Natural killer cell (primary cell): Measurements from ENCODE around the gene IGFBP5. TPM values are rescaled to one million over a fixed set of nuclear protein-coding genes. Genes with fewer than 3 reads are reported as not detected.

Experiments
- ATAC-seq, 3 donors: fragments of 150-1000 bp in 2 of 3; fragments of 200-7000 bp in 1 of 3; cut with Tn5 transposase; 1 replicate in 1 of 3; 2 replicates in 2 of 3; pipeline ENCODE4 v1.10.0; 2021; ENCODE audit warnings: mild to moderate bottlenecking in 2 of 3, moderate library complexity in 2 of 3
- DNase-seq, 2 donors: peaks; one replicate each; pipeline versions ENCODE4 v3.0.0 to v3.0.0-alpha.2; 2013 to 2021; ENCODE audit warnings: mixed read lengths in 1 of 2
- H3K27ac ChIP-seq: one replicate; pipeline ENCODE4 v1.5.1; 2013; ENCODE audit warnings: mild to moderate bottlenecking, low read length
- H3K27me3 ChIP-seq: one replicate; pipeline ENCODE4 v1.6.1; 2013; ENCODE audit warnings: low read length; ENCODE audit not compliant: control insufficient read depth, insufficient read depth
- H3K36me3 ChIP-seq: one replicate; pipeline ENCODE4 v1.6.1; 2013; ENCODE audit warnings: low read length; ENCODE audit not compliant: control insufficient read depth, insufficient read depth
- H3K4me1 ChIP-seq: one replicate; pipeline ENCODE4 v1.6.1; 2013; ENCODE audit warnings: low read length; ENCODE audit not compliant: control insufficient read depth, insufficient read depth
- H3K4me3 ChIP-seq: one replicate; pipeline ENCODE4 v1.5.1; 2013; ENCODE audit warnings: low read length
- H3K9me3 ChIP-seq: one replicate; pipeline ENCODE4 v1.6.1; 2013; ENCODE audit warnings: low read length; ENCODE audit not compliant: control insufficient read depth, insufficient read depth
- H3K27ac Mint-ChIP-seq, 2 donors: one replicate each; pipeline ENCODE4 v1.8.0; 2022; ENCODE audit warnings: mild to moderate bottlenecking in 2 of 2, mixed read lengths in 2 of 2, moderate library complexity in 1 of 2
- H3K27me3 Mint-ChIP-seq, 2 donors: one replicate each; pipeline ENCODE4 v1.8.0; 2022; ENCODE audit warnings: low read depth in 2 of 2, mixed read lengths in 2 of 2
- H3K36me3 Mint-ChIP-seq: one replicate; pipeline ENCODE4 v1.8.0; 2022; ENCODE audit warnings: mixed read lengths
- H3K4me1 Mint-ChIP-seq, 2 donors: one replicate each; pipeline ENCODE4 v1.8.0; 2022; ENCODE audit warnings: mixed read lengths in 2 of 2
- H3K4me3 Mint-ChIP-seq: one replicate; pipeline ENCODE4 v1.8.0; 2022; ENCODE audit warnings: mild to moderate bottlenecking, moderate library complexity, mixed read lengths
- H3K9me3 Mint-ChIP-seq, 2 donors: one replicate each; pipeline ENCODE4 v1.8.0; 2022; ENCODE audit warnings: mixed read lengths in 2 of 2
- WGBS: methylation state at CpG from one replicate; pipeline ENCODE4 v1.1.7; 2013; ENCODE audit warnings: missing lambda C conversion rate; ENCODE audit not compliant: insufficient coverage; 5-methylcytosine and 5-hydroxymethylcytosine counted together
- intact Hi-C: fragments of 100-400 bp; cut with micrococcal nuclease; formaldehyde crosslinking; loops from one replicate; pipeline ENCODE4 v1.14.2; 2022
- total RNA-seq, 4 donors: library from RNA; stranded (reverse); fragments of 120-200 nt in 1 of 4; gene quantifications; one replicate each; pipeline versions ENCODE4 v1.2.3 to v1.2.4, GENCODE V29; 2013 to 2022
- TF ChIP-seq, protein P1 (sequence below): fragments of 200-600 bp; IDR thresholded peaks from one replicate; pipeline ENCODE4 v1.8.0; 2022; ENCODE audit warnings: antibody characterized with exemption

The IGFBP5 gene
- total RNA-seq, 3 donors from 2014 or later (not counting 1 experiment from before 2014, with no cell fraction given): not detected

DNA sequence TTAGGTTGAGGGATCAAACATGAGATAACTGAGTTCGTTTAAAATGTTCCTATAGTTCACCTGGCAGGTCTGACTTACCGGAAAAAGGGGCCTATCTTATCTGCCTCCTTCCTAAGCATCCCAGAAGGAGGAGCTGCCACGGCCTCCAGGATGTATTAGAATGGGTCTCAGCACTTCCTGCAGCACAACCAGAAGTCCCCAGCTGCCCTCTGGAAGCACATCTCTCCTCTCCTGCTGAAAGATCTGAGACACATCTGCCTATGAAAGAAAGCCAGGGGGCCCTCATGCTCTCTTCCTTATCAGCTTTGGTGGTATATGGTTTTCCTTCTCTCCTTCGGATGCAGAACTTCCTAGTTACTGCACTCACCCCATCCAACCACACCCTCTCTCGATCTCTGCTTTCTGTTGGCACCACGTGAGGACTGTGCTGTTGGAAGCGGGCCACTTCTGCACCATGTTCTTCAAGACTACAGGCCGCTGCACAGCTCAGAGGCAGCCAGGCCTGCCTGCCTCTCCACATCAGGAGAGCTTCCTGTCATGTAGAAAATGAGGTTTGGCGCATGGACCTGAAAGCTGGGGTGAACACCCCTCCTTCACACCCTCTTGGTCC, 6.5 kb downstream of the IGFBP5 start:
- no peaks in the 10 kb centered on the region for H3K9me3 Mint-ChIP-seq
- TF ChIP-seq, protein P1, sequence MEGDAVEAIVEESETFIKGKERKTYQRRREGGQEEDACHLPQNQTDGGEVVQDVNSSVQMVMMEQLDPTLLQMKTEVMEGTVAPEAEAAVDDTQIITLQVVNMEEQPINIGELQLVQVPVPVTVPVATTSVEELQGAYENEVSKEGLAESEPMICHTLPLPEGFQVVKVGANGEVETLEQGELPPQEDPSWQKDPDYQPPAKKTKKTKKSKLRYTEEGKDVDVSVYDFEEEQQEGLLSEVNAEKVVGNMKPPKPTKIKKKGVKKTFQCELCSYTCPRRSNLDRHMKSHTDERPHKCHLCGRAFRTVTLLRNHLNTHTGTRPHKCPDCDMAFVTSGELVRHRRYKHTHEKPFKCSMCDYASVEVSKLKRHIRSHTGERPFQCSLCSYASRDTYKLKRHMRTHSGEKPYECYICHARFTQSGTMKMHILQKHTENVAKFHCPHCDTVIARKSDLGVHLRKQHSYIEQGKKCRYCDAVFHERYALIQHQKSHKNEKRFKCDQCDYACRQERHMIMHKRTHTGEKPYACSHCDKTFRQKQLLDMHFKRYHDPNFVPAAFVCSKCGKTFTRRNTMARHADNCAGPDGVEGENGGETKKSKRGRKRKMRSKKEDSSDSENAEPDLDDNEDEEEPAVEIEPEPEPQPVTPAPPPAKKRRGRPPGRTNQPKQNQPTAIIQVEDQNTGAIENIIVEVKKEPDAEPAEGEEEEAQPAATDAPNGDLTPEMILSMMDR: no peak
- Histone ChIP-seq H3K27me3 (peaks cover 32% of the 10 kb centered on the region), H3K36me3 (no peaks in the 10 kb centered on the region), H3K4me3 (no peak overlapping the region), H3K27ac (no peak overlapping the region), H3K4me1 (peaks cover 18% of the 10 kb centered on the region), H3K9me3 (no peaks in the 10 kb centered on the region)
- H3K4me3 Mint-ChIP-seq: no peak overlapping the region
- peaks cover 49 to 52% of the 10 kb centered on the region in 2 donors for H3K27me3 Mint-ChIP-seq
- H3K36me3 Mint-ChIP-seq: no peaks in the 10 kb centered on the region
- no peak for DNase-seq
- no peak for ATAC-seq
- no peak overlapping the region for H3K27ac Mint-ChIP-seq
- 70% methylated on average over 9 of the region's 9 CpGs for WGBS
- intact Hi-C loops: no loop called here
- H3K4me1 Mint-ChIP-seq: peaks cover 12 to 23% of the 10 kb centered on the region in 2 donors

DNA sequence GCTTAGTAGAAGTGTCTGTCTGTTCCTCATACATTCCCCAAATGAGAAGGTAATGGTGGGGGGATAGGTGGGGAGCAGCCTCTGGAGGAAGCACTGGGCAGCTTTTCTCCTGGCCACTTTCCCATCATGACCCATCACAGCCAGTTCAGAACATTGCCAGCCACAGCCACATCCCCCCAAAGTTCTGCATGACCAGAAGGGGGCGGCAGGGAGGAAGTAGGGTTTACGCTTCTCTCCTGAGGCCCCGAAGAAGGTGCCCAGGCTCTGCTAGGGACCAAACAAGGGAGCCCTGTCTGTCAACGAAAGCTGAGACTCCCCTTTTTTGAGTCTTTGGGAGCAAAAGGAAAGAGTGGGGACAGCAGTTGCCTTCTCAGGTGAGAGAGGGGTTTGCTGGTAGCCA, 7.7 kb downstream of the IGFBP5 start:
- H3K27ac Mint-ChIP-seq: no peak overlapping the region
- DNase-seq (peak in 1 of 2 donors; percentile 41), ATAC-seq (no peak)
- 31% methylated on average over 4 of the region's 4 CpGs for WGBS
- H3K27me3 ChIP-seq: peaks cover 25% of the 10 kb centered on the region
- TF ChIP-seq, protein P1: no peak
- H3K27ac ChIP-seq: no peak overlapping the region
- intact Hi-C loops: no loop called here
- H3K9me3 ChIP-seq: no peaks in the 10 kb centered on the region
- peaks cover 13% of the 10 kb centered on the region for H3K4me1 ChIP-seq
- H3K27me3 Mint-ChIP-seq: peaks cover 48 to 59% of the 10 kb centered on the region in 2 donors
- H3K4me1 Mint-ChIP-seq: peaks cover 8 to 17% of the 10 kb centered on the region in 2 donors
- H3K36me3 Mint-ChIP-seq: no peaks in the 10 kb centered on the region
- no peak overlapping the region for H3K4me3 Mint-ChIP-seq
- H3K9me3 Mint-ChIP-seq: no peaks in the 10 kb centered on the region
- H3K36me3 ChIP-seq: no peaks in the 10 kb centered on the region
- H3K4me3 ChIP-seq: no peak overlapping the region

DNA sequence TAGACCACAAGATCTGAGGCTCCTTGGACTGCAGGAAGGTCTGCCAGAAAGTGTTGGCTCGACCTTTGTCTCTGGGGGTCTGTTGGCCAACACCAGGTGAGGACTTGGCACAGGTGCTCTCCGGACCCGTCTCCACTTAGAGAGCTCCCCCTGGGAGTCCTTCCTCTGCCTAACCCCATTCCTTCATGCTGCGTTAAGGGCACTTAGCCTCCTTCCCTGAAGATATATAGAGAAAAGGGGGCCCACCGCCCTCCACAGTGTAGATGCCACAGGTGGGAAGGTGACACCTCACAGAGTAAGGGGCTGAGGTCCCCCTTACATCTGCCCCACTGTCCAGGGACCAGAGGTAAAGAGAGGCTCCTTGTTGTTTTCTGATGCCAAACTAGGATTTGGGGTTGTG, 8.2 kb downstream of the IGFBP5 start:
- peaks cover 46 to 63% of the 10 kb centered on the region in 2 donors for H3K27me3 Mint-ChIP-seq
- Histone ChIP-seq H3K4me1 (peaks cover 7% of the 10 kb centered on the region), H3K27ac (no peak overlapping the region), H3K4me3 (no peak overlapping the region), H3K27me3 (peaks cover 23% of the 10 kb centered on the region), H3K36me3 (no peaks in the 10 kb centered on the region), H3K9me3 (no peaks in the 10 kb centered on the region)
- H3K4me1 Mint-ChIP-seq: peaks cover 5 to 16% of the 10 kb centered on the region in 2 donors
- no peaks in the 10 kb centered on the region for H3K36me3 Mint-ChIP-seq
- TF ChIP-seq, protein P1: no peak
- H3K4me3 Mint-ChIP-seq: no peak overlapping the region
- no peaks in the 10 kb centered on the region for H3K9me3 Mint-ChIP-seq
- ATAC-seq (no peak), DNase-seq (no peak)
- H3K27ac Mint-ChIP-seq: no peak overlapping the region
- intact Hi-C loops: no loop called here
- WGBS: 82% methylated on average over 4 of the region's 5 CpGs

DNA sequence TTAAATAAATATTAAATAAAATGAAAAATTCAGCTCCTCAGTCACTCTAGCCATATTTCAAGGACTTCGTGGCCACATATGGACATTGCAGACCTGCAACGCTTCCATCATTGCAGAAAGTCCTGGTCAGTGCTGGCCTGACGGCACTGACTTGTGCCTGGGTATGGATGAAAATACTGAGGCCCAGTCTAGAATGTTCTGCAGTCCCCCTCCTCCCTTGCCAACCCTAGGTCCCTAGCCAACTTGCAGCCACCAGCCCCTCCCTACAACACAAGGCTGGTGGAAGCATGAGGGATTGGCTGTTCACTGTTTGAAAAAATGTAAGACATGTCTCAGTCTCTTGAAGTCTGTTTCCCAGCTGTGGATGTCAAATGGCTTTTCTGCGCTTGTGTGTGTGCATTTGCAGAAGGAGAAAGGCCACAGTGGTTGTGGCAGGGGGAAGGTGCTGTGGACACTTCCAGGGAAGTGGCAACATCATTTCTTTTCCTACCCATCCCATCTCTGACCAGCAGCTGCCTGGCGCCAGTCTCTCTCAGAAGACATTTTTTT, 9.9 kb downstream of the IGFBP5 start:
- Mint-ChIP-seq H3K27me3 (peaks cover 49 to 58% of the 10 kb centered on the region in 2 donors), H3K27ac (no peak overlapping the region), H3K36me3 (no peaks in the 10 kb centered on the region), H3K4me3 (no peak overlapping the region), H3K9me3 (no peaks in the 10 kb centered on the region), H3K4me1 (peaks cover 6% of the 10 kb centered on the region in 2 donors)
- ATAC-seq (no peak), DNase-seq (no peak)
- H3K9me3 ChIP-seq: no peaks in the 10 kb centered on the region
- H3K27ac ChIP-seq: no peak overlapping the region
- WGBS: 89% methylated on average over 3 of the region's 5 CpGs
- no peak overlapping the region for H3K4me3 ChIP-seq
- H3K36me3 ChIP-seq: no peaks in the 10 kb centered on the region
- TF ChIP-seq, protein P1: no peak
- peaks cover 12% of the 10 kb centered on the region for H3K27me3 ChIP-seq
- no peaks in the 10 kb centered on the region for H3K4me1 ChIP-seq
- intact Hi-C loops: no loop called here
